ENCODE data around the gene PGAP2. TPM values are rescaled to one million over a fixed set of nuclear protein-coding genes. Genes with fewer than 3 reads are reported as not detected.

The PGAP2 gene
- total RNA-seq, 1 experiment from 2014 or later, result 30.5 TPM

DNA sequence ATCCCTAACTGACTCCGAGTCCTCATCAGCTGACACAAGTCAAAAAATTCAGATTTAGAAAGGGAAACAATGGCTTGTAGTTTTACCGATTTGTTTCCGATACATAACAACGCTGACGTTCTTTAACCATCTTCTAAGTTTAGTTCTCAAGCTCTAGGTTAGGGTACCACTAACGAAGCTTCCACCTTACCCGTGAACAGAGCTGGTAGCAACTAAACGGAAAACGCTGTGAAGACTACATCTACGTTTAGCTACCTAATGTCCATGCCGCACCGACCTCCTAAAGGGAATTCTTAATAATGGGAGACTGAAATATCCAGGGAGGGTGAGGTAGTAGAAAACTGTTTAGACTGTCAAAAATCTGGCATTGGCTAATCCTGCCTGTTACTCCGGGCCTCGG, 12.0 kb upstream of the PGAP2 start:
- H2AFZ ChIP-seq (ENCODE audit: low read depth, low read length, poor library complexity, severe bottlenecking), result no peak overlapping the region
- peak overlapping the region; percentile 91 for H3K4me2 ChIP-seq (ENCODE audit: low read length)
- H3K9me3 ChIP-seq (ENCODE audit: control insufficient read depth in 1 of 2, insufficient read depth in 1 of 2, low read depth in 1 of 2, low read length in 2 of 2), result no peaks in the 10 kb centered on the region
- ChIA-PET POLR2A (no interaction called here), RAD21 (ENCODE audit: low non-redundant PET in 1 of 2, low total read pairs in 2 of 2, uncharacterized antibody in 2 of 2, unreplicated experiment in 2 of 2) (no interaction called here), CTCF (no interaction called here)
- intact Hi-C loops (cut with micrococcal nuclease), result no loop called here
- H3K27me3 ChIP-seq (ENCODE audit: insufficient read depth, low read length), result no peaks in the 10 kb centered on the region
- ATAC-seq (no peak), DNase-seq (ENCODE audit: low read depth, low spot score) (no peak)
- H3K36me3 ChIP-seq (ENCODE audit: control insufficient read depth in 1 of 2, insufficient read depth in 2 of 2, low read length in 2 of 2), result peaks cover 20 to 23% of the 10 kb centered on the region in 2 experiments
- H3K79me2 ChIP-seq (ENCODE audit: insufficient read depth, low read length), result peaks cover 61% of the 10 kb centered on the region
- peak overlapping the region; percentile 86 to 100 for H3K4me3 ChIP-seq (replicated peaks in 1 of 2; ENCODE audit: low read depth in 1 of 2, low read length in 2 of 2)
- BruUV-seq (replicated peaks), result TSS peak; percentile 64
- H3K27ac ChIP-seq (ENCODE audit: low read depth, low read length), result no peak overlapping the region; the same call in 1 of the 2 replicates
- H3K9ac ChIP-seq (ENCODE audit: low read length), result peak overlapping the region; percentile 93
- no peak for TF ChIP-seq JUND (IDR thresholded peaks at IDR 0.05)
- no peak for TF ChIP-seq RAD21 (IDR thresholded peaks at IDR 0.05; ENCODE audit: low read depth)
- no peak for TF ChIP-seq EZH2 (IDR thresholded peaks at IDR 0.05)
- TF ChIP-seq EZH2phosphoT487 (IDR thresholded peaks at IDR 0.05; ENCODE audit: borderline replicate concordance), result no peak
- TF ChIP-seq CEBPB (IDR thresholded peaks at IDR 0.05; ENCODE audit: low read depth), result no peak
- no peak for TF ChIP-seq TCF7L2 (IDR thresholded peaks at IDR 0.05; ENCODE audit: borderline replicate concordance, extremely low read depth, insufficient read depth, insufficient read length)
- TF ChIP-seq, protein P1, sequence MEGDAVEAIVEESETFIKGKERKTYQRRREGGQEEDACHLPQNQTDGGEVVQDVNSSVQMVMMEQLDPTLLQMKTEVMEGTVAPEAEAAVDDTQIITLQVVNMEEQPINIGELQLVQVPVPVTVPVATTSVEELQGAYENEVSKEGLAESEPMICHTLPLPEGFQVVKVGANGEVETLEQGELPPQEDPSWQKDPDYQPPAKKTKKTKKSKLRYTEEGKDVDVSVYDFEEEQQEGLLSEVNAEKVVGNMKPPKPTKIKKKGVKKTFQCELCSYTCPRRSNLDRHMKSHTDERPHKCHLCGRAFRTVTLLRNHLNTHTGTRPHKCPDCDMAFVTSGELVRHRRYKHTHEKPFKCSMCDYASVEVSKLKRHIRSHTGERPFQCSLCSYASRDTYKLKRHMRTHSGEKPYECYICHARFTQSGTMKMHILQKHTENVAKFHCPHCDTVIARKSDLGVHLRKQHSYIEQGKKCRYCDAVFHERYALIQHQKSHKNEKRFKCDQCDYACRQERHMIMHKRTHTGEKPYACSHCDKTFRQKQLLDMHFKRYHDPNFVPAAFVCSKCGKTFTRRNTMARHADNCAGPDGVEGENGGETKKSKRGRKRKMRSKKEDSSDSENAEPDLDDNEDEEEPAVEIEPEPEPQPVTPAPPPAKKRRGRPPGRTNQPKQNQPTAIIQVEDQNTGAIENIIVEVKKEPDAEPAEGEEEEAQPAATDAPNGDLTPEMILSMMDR (IDR thresholded peaks at IDR 0.05 in 2 of 3, conservative IDR thresholded peaks at IDR 0.05 in 1 of 3; ENCODE audit: borderline replicate concordance in 1 of 3, insufficient read depth in 1 of 3, low read depth in 2 of 3, low read length in 2 of 3), result no peak
- TF ChIP-seq, protein P2, sequence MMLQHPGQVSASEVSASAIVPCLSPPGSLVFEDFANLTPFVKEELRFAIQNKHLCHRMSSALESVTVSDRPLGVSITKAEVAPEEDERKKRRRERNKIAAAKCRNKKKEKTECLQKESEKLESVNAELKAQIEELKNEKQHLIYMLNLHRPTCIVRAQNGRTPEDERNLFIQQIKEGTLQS (IDR thresholded peaks at IDR 0.05), result no peak
- no peak for TF ChIP-seq ZFX (IDR thresholded peaks at IDR 0.05)
- no peak for TF ChIP-seq EGR1 (IDR thresholded peaks at IDR 0.05; ENCODE audit: low read depth)
- TF ChIP-seq, protein P3, sequence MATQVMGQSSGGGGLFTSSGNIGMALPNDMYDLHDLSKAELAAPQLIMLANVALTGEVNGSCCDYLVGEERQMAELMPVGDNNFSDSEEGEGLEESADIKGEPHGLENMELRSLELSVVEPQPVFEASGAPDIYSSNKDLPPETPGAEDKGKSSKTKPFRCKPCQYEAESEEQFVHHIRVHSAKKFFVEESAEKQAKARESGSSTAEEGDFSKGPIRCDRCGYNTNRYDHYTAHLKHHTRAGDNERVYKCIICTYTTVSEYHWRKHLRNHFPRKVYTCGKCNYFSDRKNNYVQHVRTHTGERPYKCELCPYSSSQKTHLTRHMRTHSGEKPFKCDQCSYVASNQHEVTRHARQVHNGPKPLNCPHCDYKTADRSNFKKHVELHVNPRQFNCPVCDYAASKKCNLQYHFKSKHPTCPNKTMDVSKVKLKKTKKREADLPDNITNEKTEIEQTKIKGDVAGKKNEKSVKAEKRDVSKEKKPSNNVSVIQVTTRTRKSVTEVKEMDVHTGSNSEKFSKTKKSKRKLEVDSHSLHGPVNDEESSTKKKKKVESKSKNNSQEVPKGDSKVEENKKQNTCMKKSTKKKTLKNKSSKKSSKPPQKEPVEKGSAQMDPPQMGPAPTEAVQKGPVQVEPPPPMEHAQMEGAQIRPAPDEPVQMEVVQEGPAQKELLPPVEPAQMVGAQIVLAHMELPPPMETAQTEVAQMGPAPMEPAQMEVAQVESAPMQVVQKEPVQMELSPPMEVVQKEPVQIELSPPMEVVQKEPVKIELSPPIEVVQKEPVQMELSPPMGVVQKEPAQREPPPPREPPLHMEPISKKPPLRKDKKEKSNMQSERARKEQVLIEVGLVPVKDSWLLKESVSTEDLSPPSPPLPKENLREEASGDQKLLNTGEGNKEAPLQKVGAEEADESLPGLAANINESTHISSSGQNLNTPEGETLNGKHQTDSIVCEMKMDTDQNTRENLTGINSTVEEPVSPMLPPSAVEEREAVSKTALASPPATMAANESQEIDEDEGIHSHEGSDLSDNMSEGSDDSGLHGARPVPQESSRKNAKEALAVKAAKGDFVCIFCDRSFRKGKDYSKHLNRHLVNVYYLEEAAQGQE (IDR thresholded peaks at IDR 0.05; ENCODE audit: low read depth), result no peak
- peaks cover 14 to 28% of the 10 kb centered on the region in 2 experiments for H3K4me1 ChIP-seq (ENCODE audit: control insufficient read depth in 1 of 2, insufficient read depth in 2 of 2, low read length in 2 of 2)
- peaks cover 18% of the 10 kb centered on the region; the same call in 1 of the 2 replicates for H4K20me1 ChIP-seq (ENCODE audit: insufficient read depth)
- H3K9me2 ChIP-seq (ENCODE audit: insufficient read depth), result no peaks in the 10 kb centered on the region

Data from HCT116 (cell line).